PC-3 (cell line): Measurements from ENCODE around the gene TSEN54. TPM values are rescaled to one million over a fixed set of nuclear protein-coding genes. Genes with fewer than 3 reads are reported as not detected.
"Not testable (repeated sequence)": the region's sequence is repeated elsewhere in the genome, so short reads cannot be mapped to it uniquely, and the experiment has no call there.

ENCODE experiments used
- ATAC-seq: fragments of 200-7000 bp; cut with Tn5 transposase; 2 replicates; pipeline ENCODE4 v1.9.1; 2020; ENCODE audit warnings: mild to moderate bottlenecking, moderate library complexity
- BruUV-seq: library from RNA; stranded (reverse); fragments of 400-500 nt; replicated peaks from 2 replicates; lab custom pipeline; 2021; lab: Mats Ljungman, UMichigan
- CTCF ChIA-PET: fragments of 300-600 bp; sonication (Branson Sonifier 250); formaldehyde crosslinking; loops from one replicate; lab custom pipeline; 2022; ENCODE audit warnings: antibody characterized with exemption; lab: Charles Lee
- POLR2A ChIA-PET: fragments of 300-600 bp; sonication (Branson Sonifier 250); formaldehyde crosslinking; loops from one replicate; lab custom pipeline; 2022; ENCODE audit warnings: antibody characterized with exemption; ENCODE audit not compliant: unreplicated experiment; lab: Charles Lee
- DNase-seq: peaks from one replicate; pipeline ENCODE4 v3.0.0-alpha.2; 2015
- H2AFZ ChIP-seq: fragments of 300-600 bp; sonication (generic); 2 replicates; pipeline ENCODE4 v1.6.0; 2016; ENCODE audit warnings: antibody characterized with exemption, low read length
- H3F3A ChIP-seq: fragments of 300-600 bp; sonication (generic); one replicate; pipeline ENCODE4 v1.6.0; 2017; ENCODE audit warnings: antibody characterized with exemption, low read length, control low read depth, mild to moderate bottlenecking; ENCODE audit not compliant: unreplicated experiment
- H3K27ac ChIP-seq: fragments of 300-600 bp; sonication (generic); 2 replicates; pipeline ENCODE4 v1.5.1; 2016; ENCODE audit warnings: mild to moderate bottlenecking, low read length
- H3K27me3 ChIP-seq: fragments of 300-600 bp; sonication (generic); 2 replicates; pipeline ENCODE4 v1.6.1; 2016; ENCODE audit warnings: low read length, mixed read lengths
- H3K36me3 ChIP-seq: fragments of 300-600 bp; sonication (generic); 2 replicates; pipeline ENCODE4 v1.6.1; 2016; ENCODE audit warnings: low read depth, mixed run types, low read length, mixed read lengths
- H3K4me1 ChIP-seq: fragments of 300-600 bp; sonication (generic); 2 replicates; pipeline ENCODE4 v1.5.1; 2016; ENCODE audit warnings: low read length; ENCODE audit not compliant: insufficient read depth
- H3K4me2 ChIP-seq: fragments of 300-600 bp; sonication (generic); 2 replicates; pipeline ENCODE4 v1.6.0; 2016; ENCODE audit warnings: low read length
- H3K4me3 ChIP-seq: fragments of 300-600 bp; sonication (generic); 2 replicates; pipeline ENCODE4 v1.5.1; 2016; ENCODE audit warnings: mild to moderate bottlenecking, low read length, mixed read lengths
- H3K79me2 ChIP-seq: fragments of 300-600 bp; sonication (generic); 2 replicates; pipeline ENCODE4 v1.6.1; 2017; ENCODE audit warnings: low read length, mixed read lengths
- H3K9ac ChIP-seq: fragments of 300-600 bp; sonication (generic); 2 replicates; pipeline ENCODE4 v1.6.0; 2016; ENCODE audit warnings: mild to moderate bottlenecking, low read length
- H3K9me2 ChIP-seq: fragments of 300-600 bp; sonication (generic); replicated peaks from 2 replicates; pipeline ENCODE4 v1.6.1; 2016; ENCODE audit warnings: mixed run types, low read length, mixed read lengths
- H3K9me3 ChIP-seq: fragments of 300-600 bp; sonication (generic); 2 replicates; pipeline ENCODE4 v1.6.1; 2016; ENCODE audit warnings: low read length, mixed read lengths
- H4K20me1 ChIP-seq: fragments of 300-600 bp; sonication (generic); 2 replicates; pipeline ENCODE4 v1.6.1; 2016; ENCODE audit warnings: low read length, mixed read lengths
- EZH2 ChIP-seq: fragments of 300-600 bp; sonication (generic); IDR thresholded peaks from one replicate; pipeline ENCODE4 v1.6.1; 2017; ENCODE audit warnings: antibody characterized with exemption, mild to moderate bottlenecking, low read length; ENCODE audit not compliant: unreplicated experiment
- EZH2phosphoT487 ChIP-seq: fragments of 300-600 bp; sonication (generic); IDR thresholded peaks from 2 replicates; pipeline ENCODE4 v1.6.1; 2018; ENCODE audit warnings: mild to moderate bottlenecking, antibody characterized with exemption, low read length, borderline replicate concordance
- intact Hi-C: fragments of 100-400 bp; cut with micrococcal nuclease; formaldehyde crosslinking; loops from 2 replicates; pipeline ENCODE4 v1.9.0; 2023
- total RNA-seq: library from RNA; depleted of rRNA; stranded (reverse); fragments of >200 nt; gene quantifications from 2 replicates; pipeline ENCODE4 v1.2.3, GENCODE V29; 2014
- TF ChIP-seq, protein P1 (sequence below): fragments of 300-600 bp; sonication (generic); conservative IDR thresholded peaks from 2 replicates; pipeline ENCODE4 v1.5.1; 2017; ENCODE audit warnings: antibody characterized with exemption, low read depth, mild to moderate bottlenecking, low read length

The TSEN54 gene
- total RNA-seq, 1 experiment from 2014 or later: 61.6 TPM

DNA sequence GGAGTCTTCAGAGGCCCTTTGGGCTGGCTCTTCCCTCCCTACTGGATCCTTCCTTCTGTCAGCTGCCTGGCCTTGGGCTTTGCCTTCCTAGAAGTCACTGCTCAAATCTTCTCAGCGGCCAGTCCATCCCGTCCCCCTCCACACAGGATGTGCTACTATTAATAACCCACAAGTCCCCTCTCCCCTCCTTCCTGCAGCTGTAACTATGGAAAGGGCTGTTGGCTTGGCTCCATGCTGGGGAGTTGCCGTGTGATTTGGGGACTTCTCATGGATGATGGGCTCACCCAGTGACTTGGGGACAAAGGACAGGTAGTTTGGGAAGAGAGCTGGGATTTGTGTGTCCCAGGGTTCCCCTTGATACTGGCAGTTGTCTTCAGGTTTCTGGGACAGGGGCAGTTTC is 40.5 kb upstream of the TSEN54 start:
- BruUV-seq: no TSS peak
- no peak overlapping the region for H3K4me2 ChIP-seq

DNA sequence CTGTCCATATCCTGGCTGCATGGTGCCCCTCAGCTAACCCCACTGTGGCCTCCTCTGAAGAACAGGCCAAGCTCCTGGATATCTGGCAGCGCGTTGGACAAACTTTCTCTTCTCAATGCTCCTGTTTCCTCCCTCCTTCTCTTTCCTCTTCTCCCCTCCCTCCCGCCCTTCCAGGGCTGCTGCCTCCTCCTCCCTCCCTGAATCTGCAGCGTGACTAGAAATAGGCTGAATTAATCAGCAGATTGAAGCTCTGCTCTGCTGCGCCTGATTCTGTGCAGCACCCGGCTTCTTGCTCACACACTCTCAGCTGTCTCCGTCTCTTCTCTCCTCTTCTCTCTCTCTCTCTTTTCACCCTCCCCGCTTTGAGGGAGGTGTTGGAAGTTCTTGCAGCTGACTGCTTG is 40.1 kb upstream of the TSEN54 start:
- H3K27me3 ChIP-seq: no peaks in the 10 kb centered on the region
- H3K9me3 ChIP-seq: no peaks in the 10 kb centered on the region
- no peaks in the 10 kb centered on the region for H3K4me1 ChIP-seq
- H3F3A ChIP-seq: no peaks in the 10 kb centered on the region
- no peak overlapping the region for H2AFZ ChIP-seq
- POLR2A ChIA-PET: interaction anchor here (0.6 kb wide), 1 partner anchor 89 kb away, joined by 3 read pairs; no protein-coding TSS in a partner anchor
- TF ChIP-seq, protein P1, sequence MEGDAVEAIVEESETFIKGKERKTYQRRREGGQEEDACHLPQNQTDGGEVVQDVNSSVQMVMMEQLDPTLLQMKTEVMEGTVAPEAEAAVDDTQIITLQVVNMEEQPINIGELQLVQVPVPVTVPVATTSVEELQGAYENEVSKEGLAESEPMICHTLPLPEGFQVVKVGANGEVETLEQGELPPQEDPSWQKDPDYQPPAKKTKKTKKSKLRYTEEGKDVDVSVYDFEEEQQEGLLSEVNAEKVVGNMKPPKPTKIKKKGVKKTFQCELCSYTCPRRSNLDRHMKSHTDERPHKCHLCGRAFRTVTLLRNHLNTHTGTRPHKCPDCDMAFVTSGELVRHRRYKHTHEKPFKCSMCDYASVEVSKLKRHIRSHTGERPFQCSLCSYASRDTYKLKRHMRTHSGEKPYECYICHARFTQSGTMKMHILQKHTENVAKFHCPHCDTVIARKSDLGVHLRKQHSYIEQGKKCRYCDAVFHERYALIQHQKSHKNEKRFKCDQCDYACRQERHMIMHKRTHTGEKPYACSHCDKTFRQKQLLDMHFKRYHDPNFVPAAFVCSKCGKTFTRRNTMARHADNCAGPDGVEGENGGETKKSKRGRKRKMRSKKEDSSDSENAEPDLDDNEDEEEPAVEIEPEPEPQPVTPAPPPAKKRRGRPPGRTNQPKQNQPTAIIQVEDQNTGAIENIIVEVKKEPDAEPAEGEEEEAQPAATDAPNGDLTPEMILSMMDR: no peak
- no peak for TF ChIP-seq EZH2
- H4K20me1 ChIP-seq: no peaks in the 10 kb centered on the region
- no peak for ATAC-seq
- H3K9me2 ChIP-seq: no peaks in the 10 kb centered on the region
- DNase-seq: no peak
- CTCF ChIA-PET: no interaction called here
- H3K79me2 ChIP-seq: no peaks in the 10 kb centered on the region
- H3K36me3 ChIP-seq: peaks cover 7% of the 10 kb centered on the region; the same call in 1 of the 2 replicates
- BruUV-seq: no TSS peak
- H3K4me2 ChIP-seq: no peak overlapping the region
- no peak overlapping the region for H3K27ac ChIP-seq
- no peak overlapping the region for H3K4me3 ChIP-seq
- H3K9ac ChIP-seq: no peak overlapping the region
- intact Hi-C loops: no loop called here

More for the DNA sequence above, 40.5 kb upstream of the TSEN54 start:
- DNase-seq (no peak), ATAC-seq (no peak)
- Histone ChIP-seq H3K36me3 (peaks cover 7% of the 10 kb centered on the region; the same call in 1 of the 2 replicates), H3K9me2 (no peaks in the 10 kb centered on the region), H3K9me3 (no peaks in the 10 kb centered on the region), H3K27ac (no peak overlapping the region), H3K9ac (no peak overlapping the region), H3K4me3 (no peak overlapping the region), H3K4me1 (no peaks in the 10 kb centered on the region), H4K20me1 (no peaks in the 10 kb centered on the region), H3K27me3 (no peaks in the 10 kb centered on the region), H3F3A (no peaks in the 10 kb centered on the region), H2AFZ (no peak overlapping the region), H3K79me2 (no peaks in the 10 kb centered on the region)
- intact Hi-C loops: no loop called here
- TF ChIP-seq EZH2 (no peak), EZH2phosphoT487 (no peak)
- TF ChIP-seq, protein P1: no peak
- ChIA-PET CTCF (no interaction called here), POLR2A (interaction anchor here (0.5 to 0.6 kb wide), 2 partner anchors 47 to 89 kb away, joined by 3 read pairs; no protein-coding TSS in a partner anchor)

DNA sequence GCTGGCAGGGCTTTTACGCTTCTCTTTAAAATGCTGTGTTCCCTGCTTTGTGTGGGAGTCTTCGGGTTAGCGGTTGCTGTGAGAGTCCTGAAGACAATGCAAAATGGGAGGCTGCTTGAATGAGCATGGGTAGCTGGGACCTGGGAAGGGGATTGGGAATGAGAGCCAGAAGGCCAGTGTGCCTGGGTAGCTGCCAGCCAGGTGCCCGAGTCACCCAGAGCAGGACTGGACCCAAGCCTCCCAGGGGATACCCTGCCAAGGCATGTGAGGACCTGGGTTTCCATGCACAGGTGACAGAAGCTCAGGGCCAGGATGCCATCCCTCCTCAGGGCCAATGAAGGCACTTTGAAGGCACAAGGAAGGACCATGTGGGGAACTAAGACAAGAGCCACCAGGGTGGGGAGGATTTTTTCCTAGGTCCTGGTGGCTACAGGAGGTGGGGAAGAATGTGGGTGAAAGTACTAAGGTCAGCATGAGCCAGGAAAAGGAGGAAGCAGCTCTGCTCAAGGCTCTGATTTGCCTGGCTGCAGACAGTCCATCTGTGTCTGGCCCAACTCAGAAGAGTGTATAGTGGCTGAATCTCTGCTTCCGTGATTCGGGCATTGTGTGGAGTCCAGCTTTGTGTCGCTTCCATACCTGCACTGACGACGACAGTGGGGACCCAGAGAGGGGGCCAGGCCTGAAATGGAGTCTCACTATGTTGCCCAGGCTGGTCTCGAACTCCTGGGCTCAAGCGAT is 39.4 kb upstream of the TSEN54 start:
- Histone ChIP-seq H3K36me3 (peaks cover 5% of the 10 kb centered on the region; the same call in 1 of the 2 replicates), H3K4me3 (no peak overlapping the region), H3K9me2 (no peaks in the 10 kb centered on the region), H3K79me2 (no peaks in the 10 kb centered on the region), H2AFZ (no peak overlapping the region), H3K4me2 (no peak overlapping the region), H3F3A (no peaks in the 10 kb centered on the region), H3K4me1 (no peaks in the 10 kb centered on the region), H3K27ac (no peak overlapping the region), H3K9ac (no peak overlapping the region), H3K9me3 (no peaks in the 10 kb centered on the region), H3K27me3 (no peaks in the 10 kb centered on the region), H4K20me1 (no peaks in the 10 kb centered on the region)
- BruUV-seq: no TSS peak
- DNase-seq (no peak), ATAC-seq (no peak)
- ChIA-PET POLR2A (interaction anchor here (0.6 kb wide), 1 partner anchor 88 kb away, joined by 3 read pairs; no protein-coding TSS in a partner anchor), CTCF (no interaction called here)
- intact Hi-C loops: no loop called here
- TF ChIP-seq EZH2phosphoT487 (no peak), EZH2 (no peak)
- TF ChIP-seq, protein P1: no peak

DNA sequence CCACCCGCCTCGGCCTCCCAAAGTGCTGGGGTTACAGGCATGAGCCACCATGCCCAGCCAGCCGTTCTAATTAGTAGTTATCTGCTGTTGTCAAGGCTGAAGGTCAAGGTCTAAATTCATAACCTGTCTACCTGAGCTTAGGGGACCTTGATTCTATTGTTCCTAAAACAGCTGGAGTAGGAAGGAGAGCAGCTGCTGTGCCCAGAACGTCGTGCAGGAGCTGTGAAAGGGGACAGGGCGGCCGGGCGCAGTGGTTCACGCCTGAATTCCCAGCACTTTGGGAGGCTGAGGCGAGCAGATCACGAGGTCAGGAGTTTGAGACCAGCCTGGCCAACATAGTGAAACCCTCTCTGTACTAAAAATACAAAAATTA is 38.9 kb upstream of the TSEN54 start:
- H3K4me2 ChIP-seq, BruUV-seq, POLR2A ChIA-PET, H3K9me2 ChIP-seq, H3K9me3 ChIP-seq, CTCF ChIA-PET, ATAC-seq, H3K27ac ChIP-seq, H3K9ac ChIP-seq, H2AFZ ChIP-seq, H3K4me1 ChIP-seq, DNase-seq, H3K36me3 ChIP-seq, H4K20me1 ChIP-seq, H3K27me3 ChIP-seq, intact Hi-C loops, H3K79me2 ChIP-seq, H3K4me3 ChIP-seq, H3F3A ChIP-seq: not testable (repeated sequence)
